Nephron (organoid): Measurements from ENCODE around the gene XDH.

Experiments
- H3K27ac Mint-ChIP-seq, 3 experiments: 2 replicates each; pipeline ENCODE4 v1.8.0; 2020; ENCODE audit warnings: mixed read lengths in 3 of 3, mild to moderate bottlenecking in 2 of 3, moderate library complexity in 1 of 3
- H3K27me3 Mint-ChIP-seq: 2 replicates; pipeline ENCODE4 v1.8.0; 2021; ENCODE audit warnings: low read depth, mild to moderate bottlenecking, moderate library complexity, mixed read lengths
- H3K36me3 Mint-ChIP-seq: 2 replicates; pipeline ENCODE4 v1.8.0; 2020; ENCODE audit warnings: low read depth, mixed read lengths
- H3K4me1 Mint-ChIP-seq: 2 replicates; pipeline ENCODE4 v1.8.0; 2020; ENCODE audit warnings: mixed read lengths
- H3K4me3 Mint-ChIP-seq, 3 experiments: 2 replicates each; pipeline ENCODE4 v1.8.0; 2020; ENCODE audit warnings: mild to moderate bottlenecking in 3 of 3, mixed read lengths in 3 of 3, moderate library complexity in 2 of 3
- H3K9me3 Mint-ChIP-seq: 2 replicates; pipeline ENCODE4 v1.8.0; 2020; ENCODE audit warnings: mixed read lengths
- CTCF ChIP-seq, 3 experiments: fragments of 200-600 bp; sonication (generic); IDR thresholded peaks; one replicate each; pipeline ENCODE4 v1.5.0; 2021; ENCODE audit warnings: antibody characterized with exemption in 3 of 3; ENCODE audit not compliant: unreplicated experiment in 3 of 3

Gene XDH

GRCh38 chr2:31317396-31317795, 97.1 kb downstream of the XDH start:
- Mint-ChIP-seq H3K27ac (no peak overlapping the region), H3K36me3 (no peaks in the 10 kb centered on the region), H3K4me3 (no peak overlapping the region), H3K9me3 (no peaks in the 10 kb centered on the region), H3K27me3 (peaks cover 5% of the 10 kb centered on the region), H3K4me1 (no peaks in the 10 kb centered on the region)
- TF ChIP-seq CTCF (IDR thresholded peaks at IDR 0.05; ENCODE audit: unreplicated experiment in 3 of 3) = no peak

GRCh38 chr2:31314761-31315160, 99.8 kb downstream of the XDH start:
- H3K4me1 Mint-ChIP-seq = no peaks in the 10 kb centered on the region
- H3K4me3 Mint-ChIP-seq = no peak overlapping the region
- peaks cover 10% of the 10 kb centered on the region for H3K27me3 Mint-ChIP-seq
- no peak for TF ChIP-seq CTCF (IDR thresholded peaks at IDR 0.05; ENCODE audit: unreplicated experiment in 3 of 3)
- peaks cover 14% of the 10 kb centered on the region for H3K9me3 Mint-ChIP-seq
- H3K27ac Mint-ChIP-seq = no peak overlapping the region
- H3K36me3 Mint-ChIP-seq = no peaks in the 10 kb centered on the region

- Mint-ChIP-seq H3K27ac (no peak overlapping the region), H3K4me1 (no peaks in the 10 kb centered on the region), H3K27me3 (peaks cover 10% of the 10 kb centered on the region), H3K4me3 (no peak overlapping the region), H3K9me3 (peaks cover 25% of the 10 kb centered on the region), H3K36me3 (no peaks in the 10 kb centered on the region)
- no peak for TF ChIP-seq CTCF (IDR thresholded peaks at IDR 0.05; ENCODE audit: unreplicated experiment in 3 of 3)
These were observed 101.6 kb downstream of the XDH start for GRCh38 chr2:31312898-31313297.

GRCh38 chr2:31304816-31305215, 109.7 kb downstream of the XDH start:
- Mint-ChIP-seq H3K9me3 (peaks cover 16% of the 10 kb centered on the region), H3K4me3 (no peak overlapping the region), H3K4me1 (no peaks in the 10 kb centered on the region), H3K27me3 (peaks cover 3% of the 10 kb centered on the region), H3K27ac (no peak overlapping the region), H3K36me3 (no peaks in the 10 kb centered on the region)
- no peak for TF ChIP-seq CTCF (IDR thresholded peaks at IDR 0.05; ENCODE audit: unreplicated experiment in 3 of 3)

GRCh38 chr2:31302940-31303563, 111.5 kb downstream of the XDH start:
- Mint-ChIP-seq H3K4me3 (no peak overlapping the region), H3K9me3 (peaks cover 6% of the 10 kb centered on the region), H3K27ac (no peak overlapping the region), H3K4me1 (no peaks in the 10 kb centered on the region), H3K27me3 (peaks cover 3% of the 10 kb centered on the region), H3K36me3 (no peaks in the 10 kb centered on the region)
- no peak for TF ChIP-seq CTCF (IDR thresholded peaks at IDR 0.05; ENCODE audit: unreplicated experiment in 3 of 3)

- Mint-ChIP-seq H3K27ac (no peak overlapping the region), H3K4me3 (no peak overlapping the region), H3K4me1 (no peaks in the 10 kb centered on the region), H3K36me3 (no peaks in the 10 kb centered on the region), H3K27me3 (peaks cover 18% of the 10 kb centered on the region), H3K9me3 (no peaks in the 10 kb centered on the region)
- TF ChIP-seq CTCF (IDR thresholded peaks at IDR 0.05; ENCODE audit: unreplicated experiment in 3 of 3) = no peak
These were observed 114.2 kb downstream of the XDH start for GRCh38 chr2:31300309-31300708.
